ENCODE results near the gene TFCP2L1.

Gene TFCP2L1

GRCh38 chr2:121187982-121188411 is 97.0 kb downstream of the TFCP2L1 start:
- no peak for TF ChIP-seq CTCF (IDR thresholded peaks at IDR 0.05; ENCODE audit: low read depth, low read length)
- H3K4me3 ChIP-seq (replicated peaks in 1 of 2; ENCODE audit: low read depth in 2 of 2, low read length in 2 of 2) = no peak overlapping the region
- DNase-seq (ENCODE audit: low read depth in 2 of 2) = no peak

GRCh38 chr2:121187351-121187981 is 97.5 kb downstream of the TFCP2L1 start:
- H3K4me3 ChIP-seq (replicated peaks in 1 of 2; ENCODE audit: low read depth in 2 of 2, low read length in 2 of 2) = no peak overlapping the region
- no peak for DNase-seq (ENCODE audit: low read depth in 2 of 2)
- TF ChIP-seq CTCF (IDR thresholded peaks at IDR 0.05; ENCODE audit: low read depth, low read length) = no peak

GRCh38 chr2:121186261-121186660 is 98.7 kb downstream of the TFCP2L1 start:
- H3K4me3 ChIP-seq (replicated peaks in 1 of 2; ENCODE audit: low read depth in 2 of 2, low read length in 2 of 2) = no peak overlapping the region
- TF ChIP-seq CTCF (IDR thresholded peaks at IDR 0.05; ENCODE audit: low read depth, low read length) = no peak
- no peak for DNase-seq (ENCODE audit: low read depth in 2 of 2)

GRCh38 chr2:121185571-121186074 is 99.4 kb downstream of the TFCP2L1 start:
- no peak overlapping the region for H3K4me3 ChIP-seq (replicated peaks in 1 of 2; ENCODE audit: low read depth in 2 of 2, low read length in 2 of 2)
- no peak for TF ChIP-seq CTCF (IDR thresholded peaks at IDR 0.05; ENCODE audit: low read depth, low read length)
- peak in 1 of 2 donors; percentile 47 for DNase-seq (ENCODE audit: low read depth in 2 of 2)

GRCh38 chr2:121185111-121185510 is 99.9 kb downstream of the TFCP2L1 start:
- H3K4me3 ChIP-seq (replicated peaks in 1 of 2; ENCODE audit: low read depth in 2 of 2, low read length in 2 of 2) = no peak overlapping the region
- DNase-seq (ENCODE audit: low read depth in 2 of 2) = no peak
- no peak for TF ChIP-seq CTCF (IDR thresholded peaks at IDR 0.05; ENCODE audit: low read depth, low read length)

GRCh38 chr2:121184248-121184862 is 100.6 kb downstream of the TFCP2L1 start:
- DNase-seq (ENCODE audit: low read depth in 2 of 2) = no peak
- TF ChIP-seq CTCF (IDR thresholded peaks at IDR 0.05; ENCODE audit: low read depth, low read length) = no peak
- no peak overlapping the region for H3K4me3 ChIP-seq (replicated peaks in 1 of 2; ENCODE audit: low read depth in 2 of 2, low read length in 2 of 2)
